Stimulated activated CD4-positive, alpha-beta T cell treated with anti-CD3 and anti-CD28 coated beads, Interleukin-15, amount 100 ng/mL, for 24 hours (primary cell): ENCODE results near the gene CHORDC1.

ENCODE experiments used
- DNase-seq: peaks from one replicate; pipeline ENCODE4 v3.0.0-alpha.2; 2020

The CHORDC1 gene

GRCh38 chr11:90222459-90223247 is at the start of gene CHORDC1:
Gene CHORDC1 (minus strand): TSS chr11:90223049. CDS start chr11:90222954, 95 bp downstream.
- DNase-seq: peak; percentile 96

- no peak for DNase-seq
These were observed 34.3 kb upstream of the CHORDC1 start for GRCh38 chr11:90257158-90257525.

GRCh38 chr11:90256404-90257157 is 33.7 kb upstream of the CHORDC1 start:
- no peak for DNase-seq

GRCh38 chr11:90254065-90254464 is 31.2 kb upstream of the CHORDC1 start:
- no peak for DNase-seq

- DNase-seq: no peak
These were observed 29.2 kb upstream of the CHORDC1 start for GRCh38 chr11:90252053-90252452.

- DNase-seq: no peak
These were observed 28.8 kb upstream of the CHORDC1 start for GRCh38 chr11:90251599-90251998.

- DNase-seq: peak; percentile 41
These were observed 28.1 kb upstream of the CHORDC1 start for GRCh38 chr11:90250970-90251369.

GRCh38 chr11:90246468-90246867 is 23.6 kb upstream of the CHORDC1 start:
- no peak for DNase-seq

- DNase-seq: no peak
These were observed 20.7 kb upstream of the CHORDC1 start for GRCh38 chr11:90243534-90243933.

- no peak for DNase-seq
These were observed 20.1 kb upstream of the CHORDC1 start for GRCh38 chr11:90242894-90243416.

- DNase-seq: no peak
These were observed 18.6 kb upstream of the CHORDC1 start for GRCh38 chr11:90241414-90241813.

- peak; percentile 61 for DNase-seq
These were observed 17.3 kb upstream of the CHORDC1 start for GRCh38 chr11:90239967-90240636.

GRCh38 chr11:90237004-90237403 is 14.2 kb upstream of the CHORDC1 start:
- DNase-seq: no peak

- no peak for DNase-seq
These were observed 12.7 kb upstream of the CHORDC1 start for GRCh38 chr11:90235526-90235925.

- DNase-seq: no peak
These were observed 12.1 kb upstream of the CHORDC1 start for GRCh38 chr11:90234977-90235376.

GRCh38 chr11:90229791-90230190 is 6.9 kb upstream of the CHORDC1 start:
- no peak for DNase-seq

- no peak for DNase-seq
These were observed 5.2 kb upstream of the CHORDC1 start for GRCh38 chr11:90228056-90228455.

- DNase-seq: no peak
These were observed 368 bp upstream of the CHORDC1 start for GRCh38 chr11:90223248-90223585.

- no peak for DNase-seq
These were observed 918 bp downstream of the CHORDC1 start for GRCh38 chr11:90221803-90222458.

GRCh38 chr11:90220391-90220790 is 2.5 kb downstream of the CHORDC1 start:
- DNase-seq: no peak

- no peak for DNase-seq
These were observed 3.4 kb downstream of the CHORDC1 start for GRCh38 chr11:90219438-90219837.

GRCh38 chr11:90218606-90219005 is 4.2 kb downstream of the CHORDC1 start:
- peak; percentile 10 for DNase-seq

GRCh38 chr11:90216611-90217010 is 6.2 kb downstream of the CHORDC1 start:
- no peak for DNase-seq
